K562 (cell line): ENCODE measurements around the gene ORC5. TPM values are rescaled to one million over a fixed set of nuclear protein-coding genes. Genes with fewer than 3 reads are reported as not detected.
A peak's percentile ranks its signal among the peaks of the same experiment; 100 is the strongest.

Experiments used
- CCNT2 ChIP-seq: IDR thresholded peaks from 2 replicates; pipeline ENCODE4 v1.6.1; 2011; ENCODE audit warnings: borderline replicate concordance, low read depth, mild to moderate bottlenecking, moderate library complexity, mixed read lengths, low read length; ENCODE audit not compliant: insufficient read length; ENCODE audit errors: extremely low read depth
- CHD4 ChIP-seq: fragments of 200-600 bp; sonication (generic); IDR thresholded peaks from 3 replicates; pipeline ENCODE4 v1.6.1; 2012; ENCODE audit warnings: low read depth, mild to moderate bottlenecking, mixed read lengths, low read length, inconsistent platforms; ENCODE audit not compliant: insufficient read depth, insufficient replicate concordance, poor library complexity, severe bottlenecking
- FOXP1 ChIP-seq: sonication (generic); formaldehyde crosslinking; IDR thresholded peaks from 2 replicates; pipeline ENCODE4 v1.8.0; 2022; ENCODE audit warnings: mild to moderate bottlenecking, missing genetic modification reagents
- HSF4 ChIP-seq: fragments of 250-450 bp; sonication (Bioruptor Pico); IDR thresholded peaks from 2 replicates; pipeline ENCODE4 v2.1.2; 2022; ENCODE audit warnings: mild to moderate bottlenecking, moderate library complexity, borderline replicate concordance
- MED1 ChIP-seq: sonication (generic); formaldehyde crosslinking; IDR thresholded peaks from 2 replicates; pipeline ENCODE4 v1.8.1; 2023; ENCODE audit warnings: missing genetic modification reagents, borderline replicate concordance
- MGA ChIP-seq: fragments of 450-650 bp; IDR thresholded peaks from 2 replicates; pipeline ENCODE4 v1.6.1; 2016; ENCODE audit warnings: mild to moderate bottlenecking, moderate library complexity
- NCOA4 ChIP-seq: fragments of 450-650 bp; IDR thresholded peaks from 2 replicates; pipeline ENCODE4 v1.6.1; 2018; ENCODE audit warnings: mild to moderate bottlenecking; ENCODE audit not compliant: partially characterized antibody
- SIN3B ChIP-seq: fragments of 450-650 bp; IDR thresholded peaks from 2 replicates; pipeline ENCODE4 v1.6.1; 2017; ENCODE audit warnings: low read depth, mild to moderate bottlenecking, moderate library complexity
- ZBTB33 ChIP-seq: sonication (generic); formaldehyde crosslinking; IDR thresholded peaks from 2 replicates; pipeline ENCODE4 v1.8.1; 2023; ENCODE audit warnings: mild to moderate bottlenecking, missing genetic modification reagents
- ZBTB7A ChIP-seq: IDR thresholded peaks from 2 replicates; pipeline ENCODE4 v1.6.1; 2011; ENCODE audit warnings: low read depth, mild to moderate bottlenecking, low read length, moderate library complexity, borderline replicate concordance; ENCODE audit not compliant: control insufficient read depth
- ZNF449 ChIP-seq: fragments of 250-450 bp; sonication (Bioruptor Pico); IDR thresholded peaks from 2 replicates; pipeline ENCODE4 v1.8.0; 2022; ENCODE audit warnings: moderate library complexity, mild to moderate bottlenecking, inconsistent platforms
- polyA plus RNA-seq, 8 experiments: library from polyadenylated mRNA; depleted of rRNA in 4 of 8; stranded (reverse) in 5 of 8; unstranded in 3 of 8; fragments of >200 nt; fragmentation: Nextera tagmentation in 2 of 8; fragmentation: Illumina TruSeq in 1 of 8; extraction: Ambion mirVana in 2 of 8; extraction: Trizol in 1 of 8; gene quantifications; 2 replicates each; pipeline versions ENCODE4 v1.2.1 to v1.2.3, GENCODE V29; 2011 to 2014; ENCODE audit warnings: inconsistent platforms in 1 of 8, missing spikeins in 1 of 8
- total RNA-seq, 7 experiments: library from RNA; depleted of rRNA in 6 of 7; stranded (reverse); fragments of >200 nt in 6 of 7; fragmentation: Illumina TruSeq in 2 of 7; extraction: Trizol in 2 of 7; gene quantifications; 2 replicates each; pipeline versions ENCODE4 v1.2.1 to v1.2.3, GENCODE V29; 2011 to 2021; ENCODE audit warnings: low replicate concordance in 1 of 7

Gene ORC5
- total and polyA plus RNA-seq, 9 of the 15 experiments (the other 6 are each of a cell fraction or from before 2014, with no cell fraction given), result 29.8 to 136 (median 54.8) TPM

GRCh38 chr7:104207731-104208420 lies at the start of gene ORC5 (continued):
- peak; percentile 32 for TF ChIP-seq MGA
- TF ChIP-seq ZBTB33 (CRISPR knock-in tag), result no peak
- TF ChIP-seq ZNF449 (CRISPR knock-in tag), result no peak
- TF ChIP-seq CCNT2, result peak; percentile 89
- TF ChIP-seq CHD4, result no peak
- TF ChIP-seq HSF4, result no peak
- TF ChIP-seq FOXP1 (CRISPR knock-in tag), result no peak
- TF ChIP-seq ZBTB7A, result peak; percentile 57; the same call in 1 of the 2 replicates
- TF ChIP-seq NCOA4, result no peak
- TF ChIP-seq MED1 (CRISPR knock-in tag), result no peak
- peak; percentile 45; the same call in 1 of the 2 replicates for TF ChIP-seq SIN3B
